HG03039 (cell line): ENCODE data around the gene TCIRG1.

Experiments
- ATAC-seq: cut with Tn5 transposase; IDR thresholded peaks from one replicate; pipeline ENCODE4 v1.9.1; 2021; ENCODE audit warnings: mild to moderate bottlenecking, moderate library complexity; ENCODE audit not compliant: unreplicated experiment

TCIRG1 gene

GRCh38 chr11:68049509-68050370 lies 10.9 kb downstream of the TCIRG1 start:
- no peak for ATAC-seq

- ATAC-seq: no peak
Measured at GRCh38 chr11:68050371-68050841, 11.6 kb downstream of the TCIRG1 start.

- ATAC-seq: no peak
Measured at GRCh38 chr11:68051191-68052136, 12.6 kb downstream of the TCIRG1 start.

DNA sequence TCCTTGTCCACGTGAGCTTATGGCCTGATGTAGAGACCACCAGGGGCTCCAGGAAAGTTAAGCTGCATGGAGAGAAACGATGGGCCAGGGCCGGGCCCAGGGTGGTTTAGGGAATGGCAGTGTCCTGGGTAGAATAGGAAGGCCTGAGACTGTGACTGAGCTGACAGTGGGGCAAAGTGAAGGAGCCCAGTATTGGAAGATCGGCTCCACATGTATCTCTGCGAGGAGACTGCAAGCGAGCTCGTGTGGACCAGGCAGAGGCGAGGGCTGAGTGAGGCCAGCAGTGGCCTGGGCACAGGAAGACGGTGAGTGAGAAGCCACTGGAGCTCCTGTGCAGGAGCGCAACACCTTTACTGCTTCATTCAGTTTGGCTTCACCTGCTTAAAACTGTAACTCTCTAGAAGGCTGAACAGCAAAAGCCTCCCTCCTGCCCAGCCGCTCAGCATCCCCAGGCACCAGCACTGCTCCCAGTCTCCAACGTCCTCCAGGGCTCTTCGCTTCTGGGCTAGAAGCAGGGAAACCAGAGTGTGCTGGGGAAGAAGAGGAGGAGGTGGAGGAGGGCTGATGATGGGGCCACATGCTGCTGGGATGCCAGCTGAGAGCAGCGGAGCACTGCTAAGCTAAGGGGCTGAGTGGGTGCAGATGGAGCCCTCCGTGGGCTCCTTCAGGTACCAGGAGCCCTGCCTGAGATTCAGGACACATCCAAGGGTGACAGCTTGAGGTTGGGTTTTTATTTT lies 13.5 kb downstream of the TCIRG1 start:
- ATAC-seq: no peak

DNA sequence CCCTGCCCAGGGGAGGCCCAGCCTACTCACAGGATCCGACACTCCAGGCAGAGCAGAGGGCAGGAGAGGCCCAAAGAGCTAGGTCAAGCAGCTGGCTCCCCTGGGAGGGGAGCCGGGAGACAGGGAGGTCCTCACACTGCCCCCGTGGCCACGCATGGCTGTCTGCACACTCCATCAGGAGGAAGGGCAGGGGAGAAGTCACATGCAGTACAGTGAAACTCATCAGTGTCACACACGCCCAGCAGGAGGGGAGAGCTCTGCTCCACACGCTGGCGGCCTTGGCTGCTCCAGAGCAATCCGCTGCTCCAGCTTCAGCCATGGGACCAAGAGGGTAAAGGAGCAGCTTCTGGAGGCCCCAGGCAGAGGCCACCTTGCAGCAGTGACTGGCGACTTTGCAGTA lies 14.3 kb downstream of the TCIRG1 start:
- no peak for ATAC-seq

- no peak for ATAC-seq
Measured at GRCh38 chr11:68053981-68054812, 15.4 kb downstream of the TCIRG1 start.

GRCh38 chr11:68056317-68057285 lies 17.8 kb downstream of the TCIRG1 start:
- no peak for ATAC-seq

DNA sequence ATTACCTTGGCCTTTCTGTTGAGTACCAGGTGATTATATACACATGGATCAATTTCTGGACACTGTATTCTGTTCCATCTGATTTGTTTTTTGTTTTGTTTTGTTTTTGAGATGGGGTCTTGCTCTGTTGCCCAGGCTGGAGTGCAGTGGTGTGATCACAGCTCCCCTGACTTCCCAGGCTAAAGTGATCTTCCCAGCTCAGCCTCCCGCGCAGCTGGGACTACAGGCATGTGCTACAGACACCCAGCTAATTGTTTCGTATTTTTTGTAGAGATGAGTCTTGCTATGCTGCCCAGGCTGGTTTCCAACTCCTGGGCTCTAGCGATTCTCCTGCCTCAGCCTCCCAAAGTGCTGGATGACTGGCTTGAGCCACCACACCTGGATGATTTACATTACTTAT lies 19.0 kb downstream of the TCIRG1 start:
- ATAC-seq: no peak

DNA sequence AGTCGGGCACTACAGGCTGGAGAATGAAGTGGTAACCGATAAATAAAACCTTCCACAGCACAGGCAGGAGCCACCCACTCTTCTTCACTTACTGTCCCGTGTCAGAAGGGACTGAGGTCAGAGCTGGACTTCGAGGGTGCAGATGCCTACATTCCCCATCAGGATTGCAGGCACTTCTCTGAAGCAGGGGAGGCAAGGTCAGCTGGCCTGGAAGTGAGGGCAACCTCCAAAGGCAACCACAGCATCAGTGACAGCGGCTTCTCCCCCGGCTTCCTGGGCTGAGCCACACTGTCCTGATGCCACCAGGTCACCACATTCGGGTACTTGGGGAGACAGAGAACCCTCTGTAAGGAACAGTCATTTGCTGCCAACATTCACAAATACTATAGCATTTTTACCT lies 22.7 kb downstream of the TCIRG1 start:
- ATAC-seq: no peak

DNA sequence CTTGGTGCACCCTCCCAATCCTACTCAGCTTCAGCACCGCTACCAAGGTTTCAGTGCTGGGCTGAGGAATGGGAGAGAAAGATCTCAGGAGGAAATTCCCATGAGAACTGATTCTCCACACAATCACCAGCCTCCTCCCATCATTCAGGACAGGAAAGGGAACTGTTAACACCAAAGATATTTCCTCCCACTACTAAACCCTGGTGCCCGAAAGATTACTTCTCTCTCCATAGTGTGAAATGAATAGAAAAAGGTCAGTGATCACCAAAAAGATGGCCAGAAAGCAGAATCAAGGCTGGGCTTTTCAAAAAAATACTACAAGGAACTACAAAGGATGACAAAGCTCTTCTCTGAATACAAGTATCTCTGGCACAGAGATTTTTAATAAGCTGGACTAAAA lies 26.1 kb downstream of the TCIRG1 start:
- ATAC-seq: no peak

DNA sequence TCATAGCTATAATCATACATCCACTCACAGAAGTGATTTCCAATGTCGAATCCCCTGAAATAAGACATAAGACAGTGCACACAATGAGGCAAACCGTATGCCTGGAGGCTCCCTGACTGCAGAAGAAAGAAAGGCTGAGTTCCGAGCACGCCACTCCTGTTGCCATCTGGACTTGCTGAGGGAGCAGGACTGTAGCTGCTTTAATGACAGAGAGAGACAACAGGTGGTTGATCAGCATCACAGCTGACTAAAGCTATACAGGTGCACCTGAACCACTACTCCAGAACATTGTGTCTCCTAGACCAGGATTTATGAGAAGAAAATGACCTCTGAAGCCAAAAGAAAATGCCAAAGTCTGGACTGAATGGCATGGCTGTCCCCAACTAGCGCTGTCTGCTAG lies 27.0 kb downstream of the TCIRG1 start:
- ATAC-seq: no peak

DNA sequence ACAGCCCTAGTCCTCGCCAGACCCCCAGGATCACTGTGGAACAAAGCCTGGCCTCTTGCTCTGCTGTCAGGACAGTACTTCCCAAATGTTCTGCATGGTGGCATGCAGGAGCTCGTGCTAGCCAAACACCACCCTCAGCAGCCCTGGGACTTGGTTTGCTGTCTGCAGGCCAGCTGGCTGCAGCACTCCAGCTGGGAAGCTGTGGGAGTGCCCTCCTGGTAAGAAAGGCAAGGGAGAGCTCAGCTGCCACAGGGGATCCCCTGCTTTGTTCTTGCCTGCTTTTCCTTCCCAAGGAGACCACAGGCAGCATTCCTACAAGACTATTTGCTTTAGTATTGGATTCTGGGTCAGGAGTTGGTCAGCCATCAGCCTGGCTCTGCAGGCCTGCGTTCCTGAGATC lies 27.9 kb downstream of the TCIRG1 start:
- no peak for ATAC-seq

GRCh38 chr11:68067991-68068390 lies 29.2 kb downstream of the TCIRG1 start:
- ATAC-seq: no peak

- ATAC-seq: no peak
Measured at GRCh38 chr11:68071281-68072048, 32.6 kb downstream of the TCIRG1 start.

DNA sequence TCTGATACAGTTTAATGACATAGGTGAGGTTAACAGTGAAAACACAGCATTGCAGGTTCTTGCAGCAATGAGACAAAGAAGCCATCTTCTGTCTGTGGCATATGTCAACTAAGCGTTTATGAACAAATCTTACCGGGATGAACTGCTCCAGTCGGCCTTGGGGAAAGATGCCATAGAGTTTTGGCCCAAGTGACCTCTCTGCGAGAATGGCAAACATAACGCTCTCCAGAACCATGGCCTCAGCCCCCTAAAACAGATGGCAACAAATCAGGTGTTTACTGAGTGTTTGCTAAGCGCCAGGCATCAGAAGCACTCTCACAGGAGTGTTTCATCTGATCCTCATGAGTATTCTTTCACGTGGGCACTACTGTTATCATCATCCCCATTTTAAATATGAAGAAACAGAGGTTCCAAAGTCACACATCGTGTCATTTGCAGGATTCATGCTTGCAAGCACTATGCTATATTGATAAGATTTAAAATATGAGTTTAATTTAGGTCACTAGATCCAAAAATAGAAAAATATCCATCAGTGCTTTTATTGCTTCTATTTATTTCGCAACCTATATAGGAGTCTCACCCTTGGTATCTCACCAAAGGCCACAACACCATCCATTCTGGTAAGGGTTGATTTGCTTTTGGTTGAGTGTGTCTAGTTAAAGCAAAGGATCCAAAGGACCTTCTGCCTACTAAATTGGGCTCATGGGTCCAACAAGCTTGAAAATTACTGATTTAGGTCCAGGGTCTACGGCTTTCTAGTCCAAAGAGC lies 35.9 kb downstream of the TCIRG1 start:
- ATAC-seq: no peak

GRCh38 chr11:68076371-68077042 lies 37.7 kb downstream of the TCIRG1 start:
- ATAC-seq: no peak
